Parathyroid adenoma (tissue), 2 donors: ENCODE measurements around the gene ERICH4.
A peak's percentile ranks its signal among the peaks of the same experiment; 100 is the strongest.
"Not testable (repeated sequence)": the region's sequence is repeated elsewhere in the genome, so short reads cannot be mapped to it uniquely, and the experiment has no call there.

Source experiments
- H2AFZ ChIP-seq: fragments of 300-600 bp; sonication (generic); one replicate; pipeline ENCODE4 v1.7.0; 2017; ENCODE audit warnings: antibody characterized with exemption, mild to moderate bottlenecking
- H3K27ac ChIP-seq: fragments of 300-600 bp; sonication (generic); one replicate; pipeline ENCODE4 v1.7.0; 2017
- H3K27me3 ChIP-seq: fragments of 300-600 bp; sonication (generic); one replicate; pipeline ENCODE4 v1.7.0; 2017; ENCODE audit warnings: low read length; ENCODE audit not compliant: control insufficient read depth, insufficient read depth
- H3K36me3 ChIP-seq: fragments of 300-600 bp; sonication (generic); one replicate; pipeline ENCODE4 v1.7.0; 2017; ENCODE audit warnings: low read length; ENCODE audit not compliant: control insufficient read depth, insufficient read depth
- H3K4me1 ChIP-seq: fragments of 300-600 bp; sonication (generic); one replicate; pipeline ENCODE4 v1.7.0; 2017; ENCODE audit warnings: control low read depth
- H3K4me2 ChIP-seq: fragments of 300-600 bp; sonication (generic); one replicate; pipeline ENCODE4 v1.7.0; 2017; ENCODE audit warnings: low read length
- H3K4me3 ChIP-seq: fragments of 300-600 bp; sonication (generic); one replicate; pipeline ENCODE4 v1.7.0; 2017; ENCODE audit warnings: low read depth, low read length
- H3K79me2 ChIP-seq: fragments of 300-600 bp; sonication (generic); one replicate; pipeline ENCODE4 v1.7.0; 2017; ENCODE audit warnings: control low read depth
- H3K9ac ChIP-seq: fragments of 300-600 bp; sonication (generic); one replicate; pipeline ENCODE4 v1.7.0; 2017; ENCODE audit warnings: mild to moderate bottlenecking
- H3K9me3 ChIP-seq: fragments of 300-600 bp; sonication (generic); one replicate; pipeline ENCODE4 v1.7.0; 2017; ENCODE audit warnings: low read length; ENCODE audit not compliant: control insufficient read depth
- CTCF ChIP-seq: fragments of 300-600 bp; sonication (generic); IDR thresholded peaks from one replicate; pipeline ENCODE4 v1.7.0; 2017; ENCODE audit warnings: antibody characterized with exemption, mild to moderate bottlenecking
- donor health status: primary hyperparathyroidism.

ERICH4 gene

GRCh38 chr19:41452584-41453275 lies 9.8 kb downstream of the ERICH4 start:
- Histone ChIP-seq H3K9ac (no peak overlapping the region), H3K9me3 (no peaks in the 10 kb centered on the region), H2AFZ (no peak overlapping the region), H3K27ac (no peak overlapping the region), H3K4me3 (no peak overlapping the region), H3K4me1 (peaks cover 3% of the 10 kb centered on the region), H3K4me2 (no peak overlapping the region), H3K27me3 (no peaks in the 10 kb centered on the region), H3K36me3 (no peaks in the 10 kb centered on the region), H3K79me2 (no peaks in the 10 kb centered on the region)
- TF ChIP-seq CTCF: no peak

GRCh38 chr19:41455936-41456335 lies 13.0 kb downstream of the ERICH4 start:
- Histone ChIP-seq H3K4me3 (no peak overlapping the region), H3K27ac (no peak overlapping the region)

GRCh38 chr19:41456342-41456918 lies 13.5 kb downstream of the ERICH4 start:
- no peak for TF ChIP-seq CTCF
- H3K9ac ChIP-seq: no peak overlapping the region
- H3K4me1 ChIP-seq: peaks cover 3% of the 10 kb centered on the region
- H3K27me3 ChIP-seq: no peaks in the 10 kb centered on the region
- no peak overlapping the region for H3K4me2 ChIP-seq
- no peaks in the 10 kb centered on the region for H3K79me2 ChIP-seq
- H3K9me3 ChIP-seq: no peaks in the 10 kb centered on the region
- H3K27ac ChIP-seq: no peak overlapping the region
- no peak overlapping the region for H3K4me3 ChIP-seq
- peak overlapping the region; percentile 2 for H2AFZ ChIP-seq
- no peaks in the 10 kb centered on the region for H3K36me3 ChIP-seq

More at GRCh38 chr19:41455936-41456335, 13.0 kb downstream of the ERICH4 start:
- Histone ChIP-seq H3K4me1 (peaks cover 3% of the 10 kb centered on the region), H3K9me3 (no peaks in the 10 kb centered on the region), H3K4me2 (no peak overlapping the region), H3K9ac (no peak overlapping the region), H2AFZ (no peak overlapping the region), H3K27me3 (no peaks in the 10 kb centered on the region), H3K79me2 (no peaks in the 10 kb centered on the region), H3K36me3 (no peaks in the 10 kb centered on the region)
- TF ChIP-seq CTCF: no peak

- no peak overlapping the region for H3K9ac ChIP-seq
- peaks cover 3% of the 10 kb centered on the region for H3K4me1 ChIP-seq
- no peaks in the 10 kb centered on the region for H3K27me3 ChIP-seq
- no peaks in the 10 kb centered on the region for H3K79me2 ChIP-seq
- H3K9me3 ChIP-seq: no peaks in the 10 kb centered on the region
- no peak for TF ChIP-seq CTCF
- no peaks in the 10 kb centered on the region for H3K36me3 ChIP-seq
- H3K4me3 ChIP-seq: no peak overlapping the region
- H3K27ac ChIP-seq: no peak overlapping the region
- H2AFZ ChIP-seq: no peak overlapping the region
- H3K4me2 ChIP-seq: no peak overlapping the region
Measured at GRCh38 chr19:41457241-41457640, 14.3 kb downstream of the ERICH4 start.

GRCh38 chr19:41462497-41462896 lies 19.5 kb downstream of the ERICH4 start:
- Histone ChIP-seq H2AFZ (no peak overlapping the region), H3K4me3 (no peak overlapping the region), H3K27ac (no peak overlapping the region), H3K4me2 (no peak overlapping the region), H3K79me2 (no peaks in the 10 kb centered on the region), H3K9ac (no peak overlapping the region), H3K27me3 (no peaks in the 10 kb centered on the region), H3K4me1 (no peaks in the 10 kb centered on the region), H3K36me3 (no peaks in the 10 kb centered on the region), H3K9me3 (no peaks in the 10 kb centered on the region)
- no peak for TF ChIP-seq CTCF

GRCh38 chr19:41463257-41464256 lies 20.6 kb downstream of the ERICH4 start:
- H2AFZ ChIP-seq, H3K79me2 ChIP-seq, H3K4me3 ChIP-seq, H3K4me2 ChIP-seq, H3K27me3 ChIP-seq, H3K9me3 ChIP-seq, H3K4me1 ChIP-seq, H3K36me3 ChIP-seq, H3K27ac ChIP-seq, H3K9ac ChIP-seq: not testable (repeated sequence)
